IPS-NIHi7 (cell line): ENCODE measurements around the gene GJA5.

Experiments used
- DNase-seq: peaks from one replicate; pipeline ENCODE4 v3.0.0; 2012; ENCODE audit warnings: mixed read lengths; ENCODE audit errors: extremely low spot score

GJA5 gene

DNA sequence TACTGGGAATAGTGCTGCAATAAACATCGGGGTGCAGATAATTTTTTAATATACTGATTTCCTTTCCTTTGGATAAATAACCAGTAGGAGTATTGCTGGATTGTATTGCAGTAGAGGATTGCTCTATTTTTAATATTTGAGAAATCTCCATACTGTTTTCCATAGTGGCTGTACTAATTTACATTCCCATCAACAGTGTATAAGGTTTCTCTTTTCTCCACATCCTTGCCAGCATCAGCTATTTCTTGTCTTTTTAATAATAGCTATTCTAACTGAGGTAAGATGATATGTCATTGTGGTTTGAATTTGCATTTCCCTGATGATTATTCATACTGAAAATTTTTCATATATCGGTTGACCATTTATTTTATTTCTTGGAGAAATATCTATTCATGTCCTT is 31.1 kb downstream of the GJA5 start:
- DNase-seq, result no peak

DNA sequence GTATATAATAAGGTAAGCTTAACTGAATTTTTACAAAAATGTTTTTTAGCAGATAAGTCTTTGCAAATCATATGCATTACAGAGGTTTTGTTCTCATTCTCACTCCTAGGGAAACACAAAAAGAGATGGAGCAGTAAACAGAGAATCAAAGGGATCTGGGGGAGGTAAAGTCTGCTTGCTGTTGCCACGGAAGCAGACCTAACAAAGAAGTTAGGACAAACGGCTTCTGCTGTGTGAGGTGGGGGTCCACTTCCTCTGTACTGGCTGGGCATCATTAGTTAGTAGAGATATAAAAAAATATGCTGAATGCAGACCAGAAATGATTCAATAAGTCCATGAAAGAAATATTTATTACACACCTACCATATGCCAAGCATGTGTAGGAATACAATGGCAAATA is 34.2 kb downstream of the GJA5 start:
- DNase-seq, result no peak

GRCh38 chr1:147725685-147726084 is 34.7 kb downstream of the GJA5 start:
- no peak for DNase-seq

DNA sequence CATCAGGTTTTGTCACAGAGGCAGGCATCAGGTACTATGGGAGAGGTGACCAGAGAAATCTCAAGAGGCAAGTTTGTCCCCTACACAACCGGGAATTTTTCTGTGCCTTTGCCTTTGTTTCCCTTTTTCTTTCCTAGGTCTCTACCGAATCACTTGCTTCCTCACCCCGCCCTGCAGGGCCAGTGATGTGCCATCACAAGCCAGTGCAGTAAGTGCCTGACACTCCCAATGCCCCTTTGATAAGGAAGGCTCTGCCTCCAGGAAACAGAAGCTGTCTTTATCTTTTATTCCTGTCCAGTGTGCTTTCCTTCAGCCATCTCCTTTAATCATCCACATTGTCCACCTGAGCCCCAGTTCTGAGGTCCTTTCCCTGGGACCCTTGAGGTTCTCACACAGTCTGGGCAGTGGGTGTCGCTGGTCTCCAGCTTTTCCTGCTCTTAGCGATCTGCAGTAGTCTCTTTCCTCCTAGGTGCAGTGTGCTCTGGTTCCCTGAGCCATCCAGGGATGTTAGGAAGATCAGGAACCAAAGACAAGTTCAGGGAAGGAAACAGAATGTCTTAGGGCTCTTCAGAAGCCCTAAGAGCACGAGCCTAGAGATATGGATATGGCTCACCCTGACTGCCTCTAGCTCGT is 36.6 kb downstream of the GJA5 start:
- peak; percentile 88 for DNase-seq

DNA sequence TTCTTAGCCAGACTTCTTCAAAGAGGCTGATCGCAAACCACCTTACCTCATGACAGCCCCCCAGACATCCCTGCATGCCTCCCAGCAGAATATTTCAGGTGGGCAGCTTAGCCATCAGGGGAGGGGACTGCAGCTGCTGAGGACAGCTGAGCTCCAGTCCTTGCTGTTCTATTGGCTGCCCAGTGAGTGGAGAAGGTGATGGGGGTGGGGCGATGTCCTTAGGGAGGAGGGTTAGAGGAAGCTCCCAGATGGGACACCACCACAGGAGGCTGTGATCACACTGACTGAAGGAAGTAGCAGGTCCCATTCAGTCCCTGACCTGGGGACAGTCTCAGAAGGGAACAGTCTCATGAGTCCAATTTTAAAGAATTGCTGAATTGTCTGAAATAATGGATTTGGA is 38.3 kb downstream of the GJA5 start:
- peak; percentile 69 for DNase-seq

DNA sequence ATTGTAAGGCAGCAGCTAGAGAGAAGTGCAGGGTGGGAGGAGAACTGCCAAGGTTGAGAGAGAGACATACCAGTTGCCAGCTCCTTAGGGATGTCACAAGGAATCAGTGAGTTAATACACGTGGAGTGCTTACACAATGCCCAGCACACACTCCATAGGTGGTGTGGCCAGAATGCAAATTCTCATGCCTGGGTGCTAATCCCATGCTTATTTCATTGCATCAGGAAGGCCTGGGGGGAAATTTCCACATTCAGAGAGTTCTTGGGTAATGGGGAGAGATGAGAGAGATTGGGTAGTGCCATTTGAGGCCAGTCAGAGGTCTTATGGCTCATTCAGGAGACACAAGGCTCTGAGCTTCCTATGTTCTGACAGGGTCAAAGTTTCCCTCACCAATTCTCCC is 38.7 kb downstream of the GJA5 start:
- DNase-seq, result no peak

- no peak for DNase-seq
These were observed 39.8 kb downstream of the GJA5 start for GRCh38 chr1:147720557-147720956.

DNA sequence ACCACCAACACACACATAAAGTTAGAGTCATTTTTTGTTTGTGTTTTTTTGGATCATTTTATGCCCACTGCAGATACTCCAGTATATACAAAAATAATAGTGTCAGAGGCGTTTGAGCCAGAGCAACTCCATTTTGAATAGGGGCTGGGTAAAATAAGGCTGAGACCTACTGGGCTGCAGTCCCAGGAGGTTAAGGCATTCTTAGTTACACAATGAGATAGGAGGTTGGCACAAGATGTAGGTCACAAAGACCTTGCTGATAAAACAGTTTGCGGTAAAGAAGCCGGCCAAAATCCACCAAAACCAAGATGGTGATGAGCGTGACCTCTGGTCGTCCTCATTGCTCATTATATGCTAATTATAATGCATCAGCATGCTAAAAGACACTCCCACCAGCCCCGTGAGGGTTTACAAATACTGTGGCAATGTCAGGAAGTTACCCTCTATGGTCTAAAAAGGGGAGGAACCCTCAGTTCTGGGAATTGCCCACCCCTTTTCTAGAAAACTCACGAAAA is 40.6 kb downstream of the GJA5 start:
- no peak for DNase-seq

- DNase-seq, result no peak
These were observed 41.2 kb downstream of the GJA5 start for GRCh38 chr1:147719029-147719698.

- no peak for DNase-seq
These were observed 42.7 kb downstream of the GJA5 start for GRCh38 chr1:147717706-147718097.

GRCh38 chr1:147717051-147717705 is 43.2 kb downstream of the GJA5 start:
- no peak for DNase-seq

GRCh38 chr1:147712605-147713004 is 47.8 kb downstream of the GJA5 start:
- no peak for DNase-seq
